Lower leg skin (tissue), 3 donors: ENCODE results near the gene ZNF396.

Source experiments
- CTCF ChIP-seq, 3 donors: fragments of 450-650 bp; IDR thresholded peaks; one replicate each; pipeline ENCODE4 v1.5.1; 2016; ENCODE audit warnings: antibody characterized with exemption in 3 of 3, mild to moderate bottlenecking in 3 of 3, moderate library complexity in 2 of 3
- POLR2A ChIP-seq, 2 donors: fragments of 450-650 bp; IDR thresholded peaks; one replicate each; pipeline ENCODE4 v1.6.1; 2016 to 2017; ENCODE audit warnings: antibody characterized with exemption in 2 of 2, mild to moderate bottlenecking in 1 of 2, moderate library complexity in 1 of 2

- no peak for TF ChIP-seq POLR2A (IDR thresholded peaks at IDR 0.05)
- TF ChIP-seq CTCF (IDR thresholded peaks at IDR 0.05) = no peak
Measured at GRCh38 chr18:35376742-35377695, at the start of gene ZNF396.
